IPS DF 19.7 (cell line): ENCODE results near the gene ZSCAN21.

ENCODE experiments used
- DNase-seq: peaks from one replicate; pipeline ENCODE4 v3.0.0-alpha.2; 2013; ENCODE audit warnings: low read depth, low spot score

The ZSCAN21 gene

GRCh38 chr7:100027197-100027596 is 22.4 kb upstream of the ZSCAN21 start:
- DNase-seq: no peak

GRCh38 chr7:100029596-100029995 is 20.0 kb upstream of the ZSCAN21 start:
- no peak for DNase-seq

GRCh38 chr7:100033526-100033925 is 16.0 kb upstream of the ZSCAN21 start:
- DNase-seq: no peak

GRCh38 chr7:100034871-100035510 is 14.6 kb upstream of the ZSCAN21 start:
- no peak for DNase-seq

- no peak for DNase-seq
Measured at GRCh38 chr7:100035876-100036275, 13.7 kb upstream of the ZSCAN21 start.

GRCh38 chr7:100038326-100038725 is 11.2 kb upstream of the ZSCAN21 start:
- DNase-seq: no peak

- DNase-seq: no peak
Measured at GRCh38 chr7:100040575-100040974, 9.0 kb upstream of the ZSCAN21 start.

- DNase-seq: no peak
Measured at GRCh38 chr7:100044718-100045117, 4.9 kb upstream of the ZSCAN21 start.

- no peak for DNase-seq
Measured at GRCh38 chr7:100048680-100049079, 894 bp upstream of the ZSCAN21 start.

- no peak for DNase-seq
Measured at GRCh38 chr7:100051611-100052010, 2.0 kb downstream of the ZSCAN21 start.

- DNase-seq: no peak
Measured at GRCh38 chr7:100053215-100053614, 3.6 kb downstream of the ZSCAN21 start.

- DNase-seq: no peak
Measured at GRCh38 chr7:100057006-100057405, 7.4 kb downstream of the ZSCAN21 start.

- DNase-seq: no peak
Measured at GRCh38 chr7:100059251-100059739, 9.7 kb downstream of the ZSCAN21 start.

GRCh38 chr7:100061518-100062193 is 12.1 kb downstream of the ZSCAN21 start:
- no peak for DNase-seq

- no peak for DNase-seq
Measured at GRCh38 chr7:100063376-100063775, 13.8 kb downstream of the ZSCAN21 start.

GRCh38 chr7:100064162-100064561 is 14.6 kb downstream of the ZSCAN21 start:
- no peak for DNase-seq

GRCh38 chr7:100065452-100066186 is 16.0 kb downstream of the ZSCAN21 start:
- DNase-seq: no peak

GRCh38 chr7:100066953-100067352 is 17.4 kb downstream of the ZSCAN21 start:
- no peak for DNase-seq

GRCh38 chr7:100069991-100070390 is 20.4 kb downstream of the ZSCAN21 start:
- no peak for DNase-seq

GRCh38 chr7:100071018-100071723 is 21.6 kb downstream of the ZSCAN21 start:
- DNase-seq: no peak

- DNase-seq: no peak
Measured at GRCh38 chr7:100072462-100072861, 22.9 kb downstream of the ZSCAN21 start.

- DNase-seq: no peak
Measured at GRCh38 chr7:100074841-100075240, 25.3 kb downstream of the ZSCAN21 start.
